Stomach (tissue), 9 donors: ENCODE data around the gene S100A9. TPM values are rescaled to one million over a fixed set of nuclear protein-coding genes. Genes with fewer than 3 reads are reported as not detected.
"Not testable (repeated sequence)": the region's sequence is repeated elsewhere in the genome, so short reads cannot be mapped to it uniquely, and the experiment has no call there.

Source experiments
- DNase-seq, 2 donors: peaks; one replicate each; pipeline versions ENCODE4 v3.0.0 to v3.0.0-alpha.2; 2013 to 2019
- H3K27ac ChIP-seq, 5 donors: fragments of 200-600 bp in 4 of 5; sonication (generic) in 4 of 5; one replicate each; pipeline ENCODE4 v1.5.1; 2013 to 2019; ENCODE audit warnings: mild to moderate bottlenecking in 1 of 5, moderate library complexity in 1 of 5
- H3K27me3 ChIP-seq, 3 donors: fragments of 200-600 bp; sonication (generic); one replicate each; pipeline ENCODE4 v1.5.1; 2017 to 2019; ENCODE audit warnings: mixed run types in 1 of 3
- H3K36me3 ChIP-seq, 4 donors: fragments of 200-600 bp; sonication (generic); 1 replicate in 3 of 4; 2 replicates in 1 of 4; pipeline ENCODE4 v1.5.1; 2016 to 2019
- H3K4me1 ChIP-seq, 4 donors: fragments of 200-600 bp; sonication (generic); one replicate each; pipeline ENCODE4 v1.5.1; 2016 to 2019
- H3K4me3 ChIP-seq, 4 donors: fragments of 200-600 bp; sonication (generic) in 3 of 4; one replicate each; pipeline ENCODE4 v1.5.1; 2016 to 2019; ENCODE audit warnings: mild to moderate bottlenecking in 1 of 4
- H3K9me3 ChIP-seq, 4 donors: fragments of 200-600 bp; sonication (generic); one replicate each; pipeline ENCODE4 v1.5.1; 2016 to 2019
- EP300 ChIP-seq: sonication (generic); formaldehyde crosslinking; IDR thresholded peaks from one replicate; pipeline ENCODE4 v1.6.1; 2017; ENCODE audit warnings: antibody characterized with exemption
- POLR2A ChIP-seq, 4 donors: fragments of 450-650 bp; IDR thresholded peaks; one replicate each; pipeline ENCODE4 v1.6.1; 2016; ENCODE audit warnings: antibody characterized with exemption in 4 of 4, control low read depth in 2 of 4, mild to moderate bottlenecking in 1 of 4, moderate library complexity in 1 of 4
- POLR2AphosphoS5 ChIP-seq, 3 donors: sonication (generic); formaldehyde crosslinking; IDR thresholded peaks; one replicate each; pipeline ENCODE4 v1.6.1; 2016; ENCODE audit warnings: antibody characterized with exemption in 3 of 3
- WGBS, 5 donors: extraction: QIAGEN DNeasy Blood & Tissue Kit in 3 of 5; methylation state at CpG; one replicate each; pipeline versions ENCODE4 v1.1.5 to v1.1.7; 2013 to 2018; 5-methylcytosine and 5-hydroxymethylcytosine counted together
- intact Hi-C: fragments of 100-400 bp; cut with DNase I; formaldehyde crosslinking; loops from one replicate; pipeline ENCODE4 v1.15.1; 2023; ENCODE audit warnings: low total_unique reads
- polyA plus RNA-seq, 3 donors: library from polyadenylated mRNA; stranded (reverse); fragments of 200-250 nt; gene quantifications; one replicate each; pipeline ENCODE4 v1.2.3, GENCODE V29; 2013
- total RNA-seq, 5 donors: library from RNA; depleted of rRNA; stranded (reverse); fragments of >200 nt; gene quantifications; one replicate each; pipeline versions ENCODE4 v1.1.0 to v1.2.3, GENCODE V29; 2014 to 2016
- TF ChIP-seq, protein P1 (sequence below), 7 experiments: fragments of 450-650 bp in 4 of 7; fragments of 200-600 bp in 3 of 7; sonication (generic) in 3 of 7; IDR thresholded peaks; one replicate each; pipeline ENCODE4 v1.5.1; 2016 to 2019; ENCODE audit warnings: antibody characterized with exemption in 7 of 7, control low read depth in 2 of 7, mild to moderate bottlenecking in 1 of 7
- donor health status: healthy with polysubstance abuse.
- donor health status: Bipolar disorder and iron deficiency.
- donor health status: healthy.

S100A9 gene
- total and polyA plus RNA-seq, 8 donors = 17.4 to 9,878 (median 276) TPM; not detected in 1

GRCh38 chr1:153310526-153310925 lies 47.1 kb upstream of the S100A9 start:
- peaks cover 0 to 9% (median 2%) of the 10 kb centered on the region in 4 donors for H3K9me3 ChIP-seq
- H3K36me3 ChIP-seq = no peaks in the 10 kb centered on the region
- no peak overlapping the region for H3K4me3 ChIP-seq
- no peaks in the 10 kb centered on the region for H3K4me1 ChIP-seq
- DNase-seq = no peak
- peaks cover 0 to 28% (median 0%) of the 10 kb centered on the region in 3 donors for H3K27me3 ChIP-seq
- intact Hi-C loops = no loop called here
- no peak overlapping the region for H3K27ac ChIP-seq
- TF ChIP-seq, protein P1, sequence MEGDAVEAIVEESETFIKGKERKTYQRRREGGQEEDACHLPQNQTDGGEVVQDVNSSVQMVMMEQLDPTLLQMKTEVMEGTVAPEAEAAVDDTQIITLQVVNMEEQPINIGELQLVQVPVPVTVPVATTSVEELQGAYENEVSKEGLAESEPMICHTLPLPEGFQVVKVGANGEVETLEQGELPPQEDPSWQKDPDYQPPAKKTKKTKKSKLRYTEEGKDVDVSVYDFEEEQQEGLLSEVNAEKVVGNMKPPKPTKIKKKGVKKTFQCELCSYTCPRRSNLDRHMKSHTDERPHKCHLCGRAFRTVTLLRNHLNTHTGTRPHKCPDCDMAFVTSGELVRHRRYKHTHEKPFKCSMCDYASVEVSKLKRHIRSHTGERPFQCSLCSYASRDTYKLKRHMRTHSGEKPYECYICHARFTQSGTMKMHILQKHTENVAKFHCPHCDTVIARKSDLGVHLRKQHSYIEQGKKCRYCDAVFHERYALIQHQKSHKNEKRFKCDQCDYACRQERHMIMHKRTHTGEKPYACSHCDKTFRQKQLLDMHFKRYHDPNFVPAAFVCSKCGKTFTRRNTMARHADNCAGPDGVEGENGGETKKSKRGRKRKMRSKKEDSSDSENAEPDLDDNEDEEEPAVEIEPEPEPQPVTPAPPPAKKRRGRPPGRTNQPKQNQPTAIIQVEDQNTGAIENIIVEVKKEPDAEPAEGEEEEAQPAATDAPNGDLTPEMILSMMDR (IDR thresholded peaks at IDR 0.05) = no peak
- TF ChIP-seq POLR2AphosphoS5 (IDR thresholded peaks at IDR 0.05) = no peak
- no peak for TF ChIP-seq EP300
- TF ChIP-seq POLR2A (IDR thresholded peaks at IDR 0.05) = no peak
- 64 to 71% (median 69%) methylated on average over 7 of the region's 7 CpGs for WGBS, 5 donors

DNA sequence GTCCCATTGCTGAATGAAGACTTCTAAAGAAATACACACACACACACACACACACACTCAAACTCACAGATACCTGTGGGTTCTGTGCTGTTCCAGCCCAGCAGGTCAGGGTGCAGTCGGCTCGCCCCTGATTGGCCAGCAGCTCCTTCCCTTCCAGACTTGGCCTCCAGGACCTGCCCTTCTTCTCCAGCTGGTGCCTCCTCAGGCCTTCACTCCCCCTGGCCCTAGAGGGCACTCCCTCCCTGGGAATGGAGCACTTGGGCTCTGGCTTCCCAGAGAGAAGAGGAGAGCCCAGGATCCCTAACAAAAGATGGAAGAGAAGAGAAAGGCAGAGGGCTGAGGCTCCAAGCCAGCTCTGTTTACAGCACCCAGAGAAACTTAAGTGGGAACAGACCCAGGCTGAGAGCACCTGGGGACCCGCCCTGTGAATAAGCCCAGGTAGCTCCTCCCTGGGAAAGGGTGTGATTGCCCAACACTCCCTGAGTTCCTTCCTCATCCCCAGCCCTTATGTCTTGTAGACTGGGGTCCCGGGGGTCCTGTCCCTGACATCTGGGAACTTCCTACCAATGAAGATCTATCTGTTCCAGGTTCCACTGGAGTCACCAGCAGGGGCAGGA lies 45.0 kb upstream of the S100A9 start, which contains the start of gene PGLYRP3:
TSS of gene PGLYRP3 (minus strand) at position 383 of the 617 bp plus-strand sequence. CDS start 2,287 bp downstream, outside the sequence.
- no peak for DNase-seq
- TF ChIP-seq POLR2A (IDR thresholded peaks at IDR 0.05) (no peak), POLR2AphosphoS5 (IDR thresholded peaks at IDR 0.05) (no peak), EP300 (no peak)
- TF ChIP-seq, protein P1 (IDR thresholded peaks at IDR 0.05) = no peak
- Histone ChIP-seq H3K4me1 (no peaks in the 10 kb centered on the region), H3K27ac (no peak within 1 kb of the TSS), H3K27me3 (peaks cover 0 to 7% (median 0%) of the 10 kb centered on the region in 3 donors), H3K9me3 (peaks cover 0 to 14% (median 3%) of the 10 kb centered on the region in 4 donors), H3K36me3 (no peaks in the 10 kb centered on the region), H3K4me3 (no peak within 1 kb of the TSS)
- 65 to 79% (median 69%) methylated on average over 4 of the region's 4 CpGs for WGBS, 5 donors
- intact Hi-C loops = no loop called here

- TF ChIP-seq POLR2A (IDR thresholded peaks at IDR 0.05) (no peak), EP300 (no peak), POLR2AphosphoS5 (IDR thresholded peaks at IDR 0.05) (no peak)
- TF ChIP-seq, protein P1 (IDR thresholded peaks at IDR 0.05) = no peak
- intact Hi-C loops = no loop called here
Measured at GRCh38 chr1:153313288-153313687, 44.4 kb upstream of the S100A9 start.

GRCh38 chr1:153314388-153314787 lies 43.3 kb upstream of the S100A9 start:
- H3K4me3 ChIP-seq, H3K27me3 ChIP-seq, DNase-seq, H3K27ac ChIP-seq, intact Hi-C loops, H3K4me1 ChIP-seq, H3K36me3 ChIP-seq: not testable (repeated sequence)
- peaks cover 0 to 14% (median 3%) of the 10 kb centered on the region in 4 donors for H3K9me3 ChIP-seq

More at GRCh38 chr1:153313288-153313687, 44.4 kb upstream of the S100A9 start:
- no peak overlapping the region for H3K27ac ChIP-seq
- peaks cover 0 to 14% (median 3%) of the 10 kb centered on the region in 4 donors for H3K9me3 ChIP-seq
- DNase-seq = no peak
- H3K4me3 ChIP-seq = no peak overlapping the region
- no peaks in the 10 kb centered on the region for H3K36me3 ChIP-seq
- 85 to 93% (median 92%) methylated on average over 2 of the region's 2 CpGs for WGBS, 5 donors
- H3K4me1 ChIP-seq = no peaks in the 10 kb centered on the region
- peaks cover 0 to 3% (median 0%) of the 10 kb centered on the region in 3 donors for H3K27me3 ChIP-seq

DNA sequence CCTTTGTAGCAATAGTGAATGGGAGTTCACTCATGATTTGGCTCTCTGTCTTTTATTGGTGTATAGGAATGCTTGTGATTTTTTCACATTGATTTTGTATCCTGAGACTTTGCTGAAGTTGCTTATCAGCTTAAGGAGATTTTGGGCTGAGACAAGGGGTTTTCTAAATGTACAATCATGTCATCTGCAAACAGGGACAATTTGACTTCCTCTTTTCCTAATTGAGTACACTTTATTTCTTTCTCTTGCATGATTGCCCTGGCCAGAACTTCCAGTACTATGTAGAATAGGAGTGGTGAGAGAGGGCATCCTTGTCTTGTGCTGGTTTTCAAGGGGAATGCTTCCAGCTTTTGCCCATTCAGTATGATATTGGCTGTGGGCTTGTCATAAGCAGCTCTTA lies 41.6 kb upstream of the S100A9 start:
- H3K27ac ChIP-seq, H3K4me1 ChIP-seq, DNase-seq, intact Hi-C loops, H3K36me3 ChIP-seq, H3K4me3 ChIP-seq: not testable (repeated sequence)
- peaks cover 0 to 16% (median 4%) of the 10 kb centered on the region in 3 donors for H3K27me3 ChIP-seq
- peaks cover 0 to 28% (median 16%) of the 10 kb centered on the region in 4 donors for H3K9me3 ChIP-seq

- H3K36me3 ChIP-seq, H3K4me3 ChIP-seq, DNase-seq, H3K27ac ChIP-seq, H3K4me1 ChIP-seq, intact Hi-C loops: not testable (repeated sequence)
- H3K9me3 ChIP-seq = peaks cover 0 to 49% (median 30%) of the 10 kb centered on the region in 4 donors
- peaks cover 0 to 16% (median 4%) of the 10 kb centered on the region in 3 donors for H3K27me3 ChIP-seq
- WGBS, 5 donors = 81 to 89% (median 85%) methylated on average over 7 of the region's 7 CpGs
Measured at GRCh38 chr1:153318145-153318544, 39.5 kb upstream of the S100A9 start.
